MM.1S (cell line): ENCODE data around the gene ZNF236.

Experiments used
- EZH2 ChIP-seq: fragments of 300-600 bp; sonication (generic); optimal IDR thresholded peaks from 2 replicates; pipeline ENCODE3; 2017; ENCODE audit warnings: low read depth, mild to moderate bottlenecking, antibody characterized with exemption, low read length, mixed read lengths
- TF ChIP-seq, protein P1 (sequence below): fragments of 300-600 bp; sonication (generic); IDR thresholded peaks from 2 replicates; pipeline ENCODE4 v1.5.1; 2016; ENCODE audit warnings: antibody characterized with exemption, low read length, mixed read lengths

DNA sequence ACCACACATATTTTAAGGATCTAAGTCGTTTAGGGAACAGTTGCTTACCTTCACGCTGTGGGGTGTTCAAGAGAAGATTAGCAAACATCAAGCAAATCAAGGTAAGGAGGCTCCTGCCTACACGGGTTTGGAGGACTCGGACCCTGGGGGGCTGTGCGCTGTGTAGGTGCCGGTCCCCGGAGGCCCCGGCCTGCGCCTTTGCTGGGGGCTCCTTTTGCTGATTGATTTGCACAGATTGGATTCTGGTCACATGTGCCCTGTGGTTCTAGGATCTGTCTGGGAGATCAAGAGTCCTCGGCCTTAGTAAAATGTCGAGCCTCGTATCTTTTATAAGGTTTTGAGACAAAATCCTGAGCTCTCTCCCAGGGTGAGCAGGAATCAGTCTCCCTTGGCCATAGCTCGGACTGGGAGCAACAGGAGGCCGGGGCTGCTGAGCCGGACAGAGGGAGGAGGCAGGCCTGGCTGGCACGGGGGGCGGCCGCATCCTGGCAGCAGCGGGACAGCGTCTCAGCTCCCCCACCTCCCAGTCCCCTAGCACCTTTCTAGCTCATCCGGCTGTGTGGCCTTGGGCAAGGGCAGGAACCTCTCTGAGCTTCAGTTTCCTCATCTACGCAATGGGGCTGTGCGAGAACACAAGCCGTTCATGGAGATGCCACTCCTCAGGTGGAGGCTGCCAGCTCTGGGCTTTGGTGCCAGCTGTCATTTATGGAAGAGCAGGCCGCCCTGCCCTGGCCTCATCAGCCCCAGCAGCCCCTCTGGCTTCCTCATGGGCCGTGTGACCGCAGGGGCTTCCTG lies 163.0 kb downstream of the ZNF236 start:
- TF ChIP-seq, protein P1, sequence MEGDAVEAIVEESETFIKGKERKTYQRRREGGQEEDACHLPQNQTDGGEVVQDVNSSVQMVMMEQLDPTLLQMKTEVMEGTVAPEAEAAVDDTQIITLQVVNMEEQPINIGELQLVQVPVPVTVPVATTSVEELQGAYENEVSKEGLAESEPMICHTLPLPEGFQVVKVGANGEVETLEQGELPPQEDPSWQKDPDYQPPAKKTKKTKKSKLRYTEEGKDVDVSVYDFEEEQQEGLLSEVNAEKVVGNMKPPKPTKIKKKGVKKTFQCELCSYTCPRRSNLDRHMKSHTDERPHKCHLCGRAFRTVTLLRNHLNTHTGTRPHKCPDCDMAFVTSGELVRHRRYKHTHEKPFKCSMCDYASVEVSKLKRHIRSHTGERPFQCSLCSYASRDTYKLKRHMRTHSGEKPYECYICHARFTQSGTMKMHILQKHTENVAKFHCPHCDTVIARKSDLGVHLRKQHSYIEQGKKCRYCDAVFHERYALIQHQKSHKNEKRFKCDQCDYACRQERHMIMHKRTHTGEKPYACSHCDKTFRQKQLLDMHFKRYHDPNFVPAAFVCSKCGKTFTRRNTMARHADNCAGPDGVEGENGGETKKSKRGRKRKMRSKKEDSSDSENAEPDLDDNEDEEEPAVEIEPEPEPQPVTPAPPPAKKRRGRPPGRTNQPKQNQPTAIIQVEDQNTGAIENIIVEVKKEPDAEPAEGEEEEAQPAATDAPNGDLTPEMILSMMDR, result no peak
- no peak for TF ChIP-seq EZH2
